Measurements from ENCODE around the gene KCNQ5. TPM values are rescaled to one million over a fixed set of nuclear protein-coding genes. Genes with fewer than 3 reads are reported as not detected.

Gene KCNQ5
- total and polyA plus RNA-seq, 2 of the 8 experiments (the other 6 are each of a cell fraction or from before 2014, with no cell fraction given): 0.83 to 1.2 TPM

DNA sequence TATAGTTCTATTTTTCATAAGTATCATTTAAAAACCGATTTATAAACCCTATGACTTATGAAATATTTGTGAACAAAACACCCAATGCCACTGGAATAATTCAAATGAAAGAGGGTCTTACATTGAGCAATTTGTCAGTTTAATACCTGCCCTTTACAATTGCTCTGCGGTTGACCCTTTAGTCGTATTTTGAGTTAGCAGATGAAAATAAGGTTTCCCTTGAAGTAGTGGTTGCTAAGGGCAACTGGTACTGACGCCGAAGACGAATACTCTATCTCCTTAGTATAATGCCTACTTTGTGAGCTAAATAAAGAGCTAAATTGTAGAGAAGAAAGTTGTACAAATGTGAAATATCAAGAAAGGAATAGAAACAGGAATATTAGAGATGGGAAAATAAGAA is 69.4 kb downstream of the KCNQ5 start:
- H3K36me3 ChIP-seq (ENCODE audit: control insufficient read depth in 2 of 4, insufficient read depth in 4 of 4, low read length in 3 of 4): no peaks in the 10 kb centered on the region
- no peak overlapping the region for H3K14ac ChIP-seq (ENCODE audit: insufficient read length)
- no peaks in the 10 kb centered on the region for H3K79me1 ChIP-seq (ENCODE audit: low read depth, low read length)
- no peaks in the 10 kb centered on the region for H3K79me2 ChIP-seq (ENCODE audit: control insufficient read depth in 1 of 2, insufficient read depth in 2 of 2, low read length in 2 of 2)
- no peak overlapping the region for H3K56ac ChIP-seq (replicated peaks; ENCODE audit: insufficient read length, low read depth, low read length)
- no peak for TF ChIP-seq BRCA1 (IDR thresholded peaks at IDR 0.05; ENCODE audit: low read depth, low read length)
- no peak for TF ChIP-seq CBX5 (IDR thresholded peaks at IDR 0.05; ENCODE audit: low read depth, low read length)
- no peak overlapping the region for H4K91ac ChIP-seq (replicated peaks; ENCODE audit: insufficient read length, low read length)
- FAIRE-seq: no peak
- no peak overlapping the region for H2BK5ac ChIP-seq (ENCODE audit: low read depth, low read length)
- H3K4me1 ChIP-seq (replicated peaks in 1 of 4; ENCODE audit: control insufficient read depth in 3 of 4, insufficient read depth in 4 of 4, low read length in 3 of 4): no peaks in the 10 kb centered on the region
- H3K4me2 ChIP-seq (ENCODE audit: insufficient read depth in 1 of 2, low read depth in 2 of 2, low read length in 2 of 2): no peak overlapping the region
- no peak overlapping the region for H3K4ac ChIP-seq (replicated peaks; ENCODE audit: insufficient read length, low read depth, low read length)
- H4K8ac ChIP-seq (ENCODE audit: extremely low read depth, insufficient read depth, low read length): no peak overlapping the region
- no peak overlapping the region for H2BK120ac ChIP-seq (replicated peaks; ENCODE audit: low read depth, low read length)
- no peak overlapping the region for H2AFZ ChIP-seq (ENCODE audit: low read length)
- H3K27ac ChIP-seq (ENCODE audit: low read depth, low read length): no peak overlapping the region
- no peaks in the 10 kb centered on the region for H3K27me3 ChIP-seq (replicated peaks in 1 of 4; ENCODE audit: control insufficient read depth in 3 of 4, extremely low read depth in 1 of 4, insufficient read depth in 3 of 4, low read length in 3 of 4)
- no peak overlapping the region for H2BK12ac ChIP-seq (ENCODE audit: low read depth, low read length)
- no peaks in the 10 kb centered on the region for H3K9me3 ChIP-seq (ENCODE audit: insufficient read depth in 2 of 2, low read depth in 1 of 2, low read length in 1 of 2)
- H3K9ac ChIP-seq (replicated peaks in 1 of 4; ENCODE audit: extremely low read depth in 1 of 4, low read depth in 3 of 4, low read length in 3 of 4): no peak overlapping the region
- ChIA-PET CTCF (ENCODE audit: partially characterized antibody) (interaction anchor here (1.3 kb wide), 1 partner anchor 75 kb away, joined by 4 read pairs; no protein-coding TSS in a partner anchor), POLR2A (ENCODE audit: partially characterized antibody) (no interaction called here)
- H4K5ac ChIP-seq (ENCODE audit: insufficient read length, low read depth, low read length): no peak overlapping the region
- H2AK5ac ChIP-seq (ENCODE audit: low read depth, low read length): no peak overlapping the region
- H3K18ac ChIP-seq (ENCODE audit: extremely low read depth, low read length): no peak overlapping the region
- H3K4me3 ChIP-seq (ENCODE audit: extremely low read depth in 1 of 4, insufficient read depth in 2 of 4, low read depth in 3 of 4, low read length in 4 of 4): no peak overlapping the region
- no peak overlapping the region for H3K23ac ChIP-seq (ENCODE audit: insufficient read length)
- WGBS, 2 experiments (ENCODE audit: extremely low coverage in 1 of 2, insufficient coverage in 1 of 2, insufficient read length in 1 of 2, insufficient replicate concordance in 2 of 2, low coverage in 1 of 2, low lambda C conversion rate in 2 of 2, missing lambda C conversion rate in 1 of 2): 92% methylated on average over 6 of the region's 6 CpGs; no CpG with 5 or more reads in 1 of the 2 experiments
- no peaks in the 10 kb centered on the region for H3K23me2 ChIP-seq (ENCODE audit: low read depth, low read length)
- no peak overlapping the region for H2BK20ac ChIP-seq (ENCODE audit: low read length)
- H2BK15ac ChIP-seq (ENCODE audit: low read length): no peak overlapping the region
- no peaks in the 10 kb centered on the region for H4K20me1 ChIP-seq (replicated peaks in 1 of 2; ENCODE audit: control insufficient read depth in 1 of 2, insufficient read depth in 2 of 2, low read length in 2 of 2)
- no peak for DNase-seq (ENCODE audit: low read depth in 1 of 2, low spot score in 2 of 2)

Measured in H1 (cell line).